KOPT-K1 (cell line): ENCODE data around the gene SYNPO.

Experiments used
- H3K27ac ChIP-seq: fragments of 200-600 bp; sonication (generic); 2 replicates; pipeline ENCODE4 v1.5.1; 2016; ENCODE audit warnings: antibody characterized with exemption, mild to moderate bottlenecking, low read depth, low read length; ENCODE audit not compliant: poor library complexity, severe bottlenecking
- H3K36me3 ChIP-seq: fragments of 200-600 bp; sonication (generic); 2 replicates; pipeline ENCODE4 v1.5.1; 2017; ENCODE audit warnings: antibody characterized with exemption, mild to moderate bottlenecking, low read length, moderate library complexity; ENCODE audit not compliant: insufficient read depth
- H3K9me3 ChIP-seq: fragments of 200-600 bp; sonication (generic); 2 replicates; pipeline ENCODE4 v1.5.1; 2017; ENCODE audit warnings: antibody characterized with exemption, low read length, mild to moderate bottlenecking; ENCODE audit not compliant: insufficient read depth, poor library complexity, severe bottlenecking

SYNPO gene

DNA sequence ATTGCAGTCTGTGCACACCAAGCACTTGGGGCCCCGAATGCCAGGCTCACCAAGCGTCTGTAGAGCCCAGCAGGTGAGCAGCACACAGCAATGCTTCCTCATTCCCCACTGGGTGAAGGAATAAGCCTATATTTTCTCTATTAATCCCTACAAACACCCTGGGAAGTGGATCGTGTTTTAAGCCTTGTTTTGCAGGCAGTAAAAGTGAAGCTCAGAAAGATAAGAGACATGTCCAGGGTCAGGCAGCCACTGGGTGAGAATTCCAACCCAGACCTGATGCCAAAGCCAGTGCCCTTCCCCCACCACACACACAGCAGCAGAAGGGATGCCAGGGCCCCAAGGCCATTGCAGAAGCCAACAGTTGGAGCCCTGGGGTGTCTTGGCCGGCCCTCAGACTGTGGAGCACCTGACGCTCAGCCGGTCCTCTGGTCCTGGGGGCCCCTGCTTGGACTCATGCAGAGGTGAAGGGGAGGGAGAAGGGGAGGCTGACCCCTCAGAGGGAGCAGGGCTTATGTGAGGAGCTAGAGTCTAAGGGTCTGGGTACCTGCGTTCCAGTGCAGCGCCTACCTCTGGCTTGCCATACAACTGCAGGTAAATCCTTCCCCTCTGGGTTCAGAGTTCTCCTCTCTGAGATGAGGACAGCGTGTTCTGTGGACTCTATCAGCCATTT is 26.3 kb upstream of the SYNPO start:
- Histone ChIP-seq H3K36me3 (no peaks in the 10 kb centered on the region), H3K9me3 (no peaks in the 10 kb centered on the region), H3K27ac (no peak overlapping the region)

DNA sequence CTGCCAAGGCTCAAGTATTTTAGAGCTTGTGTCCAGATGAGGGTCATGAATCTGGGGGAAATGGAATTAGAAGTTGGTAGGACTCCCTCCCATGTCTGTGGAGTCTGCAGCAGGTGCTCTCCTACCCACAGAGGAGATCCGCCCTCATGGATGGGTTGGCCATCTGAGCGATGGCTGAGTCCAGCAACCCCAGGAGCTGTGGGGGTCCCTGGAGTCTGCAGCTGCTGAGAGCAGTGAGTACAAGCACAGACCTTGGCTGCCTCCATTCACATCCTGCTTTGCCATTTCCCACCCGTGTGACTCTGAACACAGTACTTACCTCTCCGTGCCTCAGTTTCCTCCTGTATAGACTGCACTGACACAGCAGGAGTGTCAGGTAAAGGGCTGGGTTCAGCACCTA is 25.8 kb upstream of the SYNPO start:
- H3K27ac ChIP-seq: no peak overlapping the region
- no peaks in the 10 kb centered on the region for H3K36me3 ChIP-seq
- no peaks in the 10 kb centered on the region for H3K9me3 ChIP-seq

DNA sequence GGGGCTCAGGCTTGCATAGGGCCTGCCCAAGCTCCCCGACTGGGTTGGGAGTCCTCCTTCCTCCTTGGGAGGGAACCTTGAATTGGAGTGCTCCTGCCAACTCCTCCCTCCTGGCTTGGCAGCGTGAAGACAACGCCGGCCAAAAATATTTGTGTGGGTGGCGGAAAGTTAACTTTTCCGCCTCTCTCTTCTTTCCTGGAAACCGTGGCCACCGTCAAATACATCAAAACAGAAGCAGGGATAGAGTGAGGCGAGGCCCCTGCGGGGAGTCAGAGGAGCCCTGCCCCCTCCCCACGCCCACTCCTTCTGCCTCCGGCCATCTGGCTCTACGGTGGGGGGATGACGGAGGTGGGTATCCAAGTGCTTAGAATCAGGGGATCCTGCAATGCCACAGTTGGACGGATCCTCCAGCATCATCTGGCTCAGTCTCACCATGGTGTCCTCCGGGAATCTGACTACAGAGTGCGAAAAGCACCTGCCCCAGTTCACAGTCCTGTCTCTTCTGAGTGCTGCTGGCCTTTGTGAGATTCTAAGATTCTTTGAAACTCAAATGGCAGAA is 25.2 kb upstream of the SYNPO start:
- Histone ChIP-seq H3K36me3 (no peaks in the 10 kb centered on the region), H3K9me3 (no peaks in the 10 kb centered on the region), H3K27ac (no peak overlapping the region)

DNA sequence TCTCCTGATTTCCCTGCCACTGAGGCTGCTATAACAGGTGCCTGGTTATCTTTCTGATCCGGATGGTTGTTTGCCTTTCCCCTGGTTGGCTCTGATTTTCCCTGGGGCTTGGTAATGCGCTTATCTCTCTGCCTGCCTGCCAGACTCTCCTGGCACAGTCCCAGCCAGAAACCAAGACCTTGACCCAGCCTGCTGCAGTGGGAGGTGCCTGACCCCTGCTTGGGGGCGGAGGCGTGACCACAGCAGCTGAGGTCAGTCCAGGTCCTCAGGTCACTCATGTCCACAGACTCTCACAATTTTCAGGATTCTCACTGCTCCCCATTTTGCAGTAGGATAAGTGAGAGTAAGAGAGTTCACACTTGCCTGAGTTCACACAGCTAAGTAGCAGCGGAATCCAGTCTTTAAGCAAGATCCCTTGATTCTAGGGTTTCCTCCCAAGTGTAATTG is 24.4 kb upstream of the SYNPO start:
- Histone ChIP-seq H3K36me3 (no peaks in the 10 kb centered on the region), H3K9me3 (no peaks in the 10 kb centered on the region), H3K27ac (no peak overlapping the region)

DNA sequence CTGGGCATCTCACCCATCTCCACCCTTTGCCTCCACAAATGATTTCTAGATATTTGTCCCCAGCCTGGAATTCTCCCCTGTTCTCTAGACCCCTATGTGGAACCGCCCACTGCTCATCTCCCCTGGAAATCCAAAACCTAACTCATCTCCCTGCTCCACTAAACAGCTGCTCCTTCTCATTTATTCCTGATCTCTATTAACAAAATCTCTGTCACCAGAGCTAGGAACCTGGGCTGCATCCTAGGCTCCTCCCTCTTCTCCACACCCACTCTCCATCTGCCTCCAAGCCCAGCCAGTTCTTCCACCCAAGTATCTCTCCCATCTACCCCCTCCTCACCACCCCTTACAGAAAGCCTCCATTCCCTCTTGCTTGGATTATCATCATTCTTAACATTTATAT is 24.0 kb upstream of the SYNPO start:
- Histone ChIP-seq H3K36me3 (no peaks in the 10 kb centered on the region), H3K9me3 (no peaks in the 10 kb centered on the region), H3K27ac (no peak overlapping the region)

DNA sequence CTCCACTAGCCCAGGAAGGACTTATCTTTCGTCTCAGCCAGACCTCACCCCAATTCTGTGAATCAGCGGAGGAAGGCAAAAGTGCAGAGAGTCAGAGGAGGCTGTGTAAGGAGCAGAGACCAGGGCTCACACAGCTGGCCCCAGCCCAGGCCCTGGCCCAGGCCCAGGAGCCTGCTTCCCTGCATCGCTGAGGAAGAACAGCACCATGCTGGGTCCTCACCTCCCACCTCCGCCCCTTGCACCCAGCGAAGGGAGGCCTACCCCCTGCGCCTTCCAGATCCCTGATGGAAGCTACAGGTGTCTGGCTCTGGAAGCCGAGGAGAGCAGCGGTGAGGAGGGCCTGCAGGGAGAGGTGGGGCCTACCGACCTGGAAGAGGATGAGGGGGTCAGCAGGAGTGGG is 22.3 kb upstream of the SYNPO start:
- Histone ChIP-seq H3K9me3 (no peaks in the 10 kb centered on the region), H3K27ac (no peak overlapping the region), H3K36me3 (no peaks in the 10 kb centered on the region)

DNA sequence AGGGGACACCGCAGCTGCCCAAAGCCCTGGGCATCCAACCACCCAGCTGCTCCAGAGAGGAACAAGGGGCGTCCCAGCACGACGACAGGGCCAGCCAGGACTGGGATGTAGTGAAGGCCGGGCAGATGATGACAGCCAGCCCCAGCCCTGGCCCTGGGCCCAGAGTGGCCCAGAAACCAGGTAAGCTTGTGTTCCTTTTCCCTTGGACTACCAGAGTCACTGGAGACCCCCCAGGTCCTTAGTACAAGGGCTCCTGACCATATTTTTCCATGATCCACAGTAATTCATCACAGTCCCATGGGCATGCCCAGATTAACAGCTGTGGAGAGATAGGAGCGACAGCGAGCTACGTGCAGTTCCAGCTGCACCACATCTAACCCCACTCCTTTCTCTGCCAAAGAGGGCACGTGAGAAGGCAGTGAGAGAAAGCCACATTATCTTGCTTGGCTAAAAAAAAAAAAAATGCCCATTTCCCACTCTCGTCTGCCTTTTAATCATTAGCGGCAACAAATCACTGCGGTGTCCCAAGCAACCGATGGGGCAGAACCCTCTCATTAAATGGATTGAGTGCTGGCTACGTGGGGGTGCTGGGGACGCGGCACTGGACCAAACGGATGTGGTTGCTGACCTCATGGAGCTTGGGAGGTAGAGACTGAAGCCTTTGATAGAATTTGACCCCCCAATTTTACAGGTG is 21.7 kb upstream of the SYNPO start:
- no peaks in the 10 kb centered on the region for H3K9me3 ChIP-seq
- no peak overlapping the region for H3K27ac ChIP-seq
- H3K36me3 ChIP-seq: no peaks in the 10 kb centered on the region

DNA sequence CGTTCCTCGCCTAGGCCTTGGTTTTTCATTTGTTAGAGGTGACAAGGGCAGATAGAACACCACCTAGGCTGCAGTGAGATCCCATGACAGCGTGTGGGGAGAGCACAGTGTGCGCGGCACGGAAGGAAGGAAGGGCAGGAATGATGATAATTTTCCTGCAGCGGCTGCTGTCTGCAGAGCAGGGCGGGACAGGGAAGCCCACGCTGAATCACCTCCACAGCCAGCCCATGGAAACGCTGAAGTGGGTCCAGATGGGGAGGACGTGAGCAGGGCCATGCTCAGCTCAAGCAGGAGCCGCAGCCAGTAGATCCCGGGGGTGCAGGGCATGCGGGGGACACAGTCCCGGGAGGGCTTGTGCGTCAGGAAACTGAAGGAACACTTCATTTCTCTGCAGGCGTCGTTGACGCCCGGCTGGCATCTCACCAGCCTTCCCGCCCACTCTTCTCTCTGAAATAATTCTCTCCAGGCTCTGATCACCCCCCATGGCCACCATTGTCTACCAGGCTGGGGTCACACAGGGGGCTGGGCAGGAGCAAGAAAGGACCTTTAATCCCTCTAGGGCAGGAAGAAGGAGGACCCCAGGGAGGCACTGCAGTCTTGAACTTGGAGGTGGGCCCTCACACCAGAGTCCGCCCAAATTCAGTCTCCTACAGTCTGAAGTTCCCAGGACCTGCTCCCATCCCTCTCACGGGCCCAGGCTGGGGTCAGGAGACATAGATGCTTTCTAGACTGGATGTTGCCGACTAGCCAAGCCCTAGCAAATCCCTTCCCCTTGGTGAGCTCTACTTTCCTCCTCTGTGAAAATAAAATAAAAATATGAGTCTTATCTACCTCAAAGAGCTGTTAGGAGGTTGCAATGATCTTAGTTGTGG is 20.9 kb upstream of the SYNPO start:
- H3K36me3 ChIP-seq: no peaks in the 10 kb centered on the region
- no peak overlapping the region for H3K27ac ChIP-seq
- H3K9me3 ChIP-seq: no peaks in the 10 kb centered on the region

DNA sequence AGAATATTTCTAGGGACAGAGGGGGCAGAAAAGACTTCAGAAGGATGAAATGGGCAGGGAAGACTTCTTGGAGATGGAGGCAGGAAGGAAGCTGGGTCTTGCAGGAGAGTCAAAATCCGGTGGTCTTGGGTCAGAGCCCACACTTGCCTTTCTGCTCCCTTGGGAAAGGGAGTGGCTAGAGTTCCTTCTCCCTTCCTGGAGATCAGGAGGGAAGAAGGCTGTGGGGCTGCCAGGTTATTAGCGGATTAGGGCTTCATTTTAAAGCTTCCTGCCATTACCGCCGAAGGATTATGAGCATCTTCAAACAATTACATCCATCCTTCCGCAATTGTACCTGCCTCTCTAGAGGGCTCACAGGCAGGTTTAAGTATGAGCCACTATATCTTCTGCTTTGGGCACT is 19.2 kb upstream of the SYNPO start:
- Histone ChIP-seq H3K36me3 (no peaks in the 10 kb centered on the region), H3K9me3 (no peaks in the 10 kb centered on the region), H3K27ac (no peak overlapping the region)

DNA sequence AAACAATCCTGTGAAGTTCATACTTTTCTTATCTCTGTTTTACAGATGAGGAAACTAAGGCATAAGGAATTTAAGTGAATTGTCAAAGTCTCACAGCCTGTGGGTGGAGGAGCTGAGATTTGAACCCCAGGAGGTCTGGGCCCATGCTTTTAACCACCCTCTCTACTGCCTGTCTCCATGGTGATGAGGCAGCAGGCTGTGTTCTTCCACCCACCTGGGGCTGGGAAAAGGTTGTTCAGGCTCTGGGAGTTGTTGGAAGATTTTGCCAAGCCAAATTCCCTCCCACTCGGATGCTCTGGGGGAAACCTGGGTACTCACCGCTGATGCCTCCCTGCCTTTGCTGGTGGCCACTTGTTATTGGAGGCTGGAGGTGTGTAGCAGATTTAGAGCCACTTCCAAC is 18.3 kb upstream of the SYNPO start:
- H3K36me3 ChIP-seq: no peaks in the 10 kb centered on the region
- H3K9me3 ChIP-seq: no peaks in the 10 kb centered on the region
- H3K27ac ChIP-seq: no peak overlapping the region

DNA sequence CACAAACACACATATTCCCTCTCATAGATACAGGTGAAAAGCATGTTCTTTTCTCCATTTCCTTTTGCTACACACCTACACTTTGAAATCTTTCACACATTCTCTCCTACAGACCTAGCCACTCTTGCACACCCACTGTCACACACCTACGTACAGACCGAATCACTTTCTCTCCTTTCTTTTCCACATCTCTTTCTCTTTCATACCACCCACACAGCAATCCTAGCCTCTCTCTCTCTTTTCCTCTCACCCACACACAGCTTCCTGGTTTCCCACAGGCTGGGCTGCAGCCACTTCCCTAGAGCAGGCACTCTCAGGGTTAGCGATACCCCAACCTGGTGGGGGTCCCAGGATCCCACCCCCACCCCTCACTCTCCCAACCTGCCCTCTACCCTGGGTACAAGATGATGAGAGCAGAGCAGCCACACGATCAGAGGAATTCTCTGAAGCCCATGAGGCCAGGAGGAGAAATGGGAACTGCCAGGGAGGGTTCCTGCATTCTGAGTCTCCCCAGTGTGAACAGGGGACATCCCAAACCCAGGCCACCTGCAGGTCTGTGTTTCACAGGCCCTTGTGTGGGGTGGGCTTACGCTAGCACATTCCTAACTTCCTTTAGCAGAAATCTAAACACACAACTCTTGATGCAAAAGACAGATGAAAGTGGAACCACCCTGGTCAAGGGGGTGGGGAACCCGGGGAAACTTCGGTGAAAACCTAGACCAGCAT is 17.1 kb upstream of the SYNPO start:
- no peak overlapping the region for H3K27ac ChIP-seq
- H3K9me3 ChIP-seq: no peaks in the 10 kb centered on the region
- no peaks in the 10 kb centered on the region for H3K36me3 ChIP-seq

DNA sequence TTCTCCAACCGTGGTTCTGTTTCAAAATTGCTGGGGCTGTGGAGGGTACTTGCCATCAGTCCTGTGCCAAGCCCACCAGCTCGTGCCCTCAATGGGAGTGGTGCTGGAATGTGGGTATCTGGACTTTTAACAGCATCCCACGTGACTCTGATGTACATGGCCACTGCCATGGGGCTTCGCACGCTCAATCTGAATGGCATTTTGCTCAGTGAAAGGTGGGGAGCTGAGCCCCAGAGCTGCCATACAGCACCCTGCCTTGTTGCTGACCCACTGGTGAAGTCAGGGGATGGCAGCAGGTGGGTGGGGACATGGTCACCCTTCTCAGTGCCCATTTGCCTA is 16.6 kb upstream of the SYNPO start:
- Histone ChIP-seq H3K9me3 (no peaks in the 10 kb centered on the region), H3K27ac (no peak overlapping the region), H3K36me3 (no peaks in the 10 kb centered on the region)

DNA sequence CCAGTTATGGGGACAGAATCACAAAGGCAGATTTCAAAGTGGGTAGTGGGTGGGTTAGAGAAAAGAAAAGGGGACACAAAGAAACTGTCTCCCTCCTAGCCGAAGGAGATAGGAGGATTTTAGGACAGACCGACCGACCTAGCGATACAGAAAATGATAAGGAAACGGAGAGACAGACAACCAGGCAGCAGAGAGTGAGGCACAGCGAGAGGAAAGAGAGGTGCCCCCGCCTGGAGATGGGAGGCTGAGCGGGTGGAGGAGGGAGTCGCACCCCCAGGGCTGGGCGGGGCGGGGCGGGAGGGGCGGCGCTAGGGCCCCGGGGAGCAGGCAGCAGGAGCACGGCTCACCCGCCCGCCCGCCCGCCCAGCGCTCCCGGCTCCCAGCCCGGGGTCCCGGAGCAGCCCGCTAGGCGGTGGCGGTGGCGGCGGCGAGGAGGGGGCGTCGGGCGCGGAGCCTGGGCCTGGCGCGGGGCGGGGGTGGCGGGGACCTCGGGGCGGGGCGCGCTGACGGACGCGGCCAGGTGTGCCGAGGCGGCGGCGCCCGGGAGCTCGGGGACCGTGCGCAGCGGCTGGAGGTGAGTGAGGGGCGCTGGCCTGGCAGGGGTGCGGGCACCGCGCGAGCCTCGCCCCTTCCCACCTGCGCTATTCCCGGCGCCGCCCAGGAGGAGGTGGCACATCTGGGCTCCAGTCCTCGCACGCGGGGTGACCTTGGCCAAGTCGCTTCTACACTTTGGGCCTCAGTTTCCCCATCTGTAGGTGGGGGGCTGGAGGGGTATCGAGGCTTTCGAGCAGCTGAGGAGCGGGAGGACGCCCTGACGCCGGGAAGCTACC is 15.9 kb upstream of the SYNPO start:
- H3K36me3 ChIP-seq: no peaks in the 10 kb centered on the region
- no peaks in the 10 kb centered on the region for H3K9me3 ChIP-seq
- H3K27ac ChIP-seq: no peak overlapping the region

DNA sequence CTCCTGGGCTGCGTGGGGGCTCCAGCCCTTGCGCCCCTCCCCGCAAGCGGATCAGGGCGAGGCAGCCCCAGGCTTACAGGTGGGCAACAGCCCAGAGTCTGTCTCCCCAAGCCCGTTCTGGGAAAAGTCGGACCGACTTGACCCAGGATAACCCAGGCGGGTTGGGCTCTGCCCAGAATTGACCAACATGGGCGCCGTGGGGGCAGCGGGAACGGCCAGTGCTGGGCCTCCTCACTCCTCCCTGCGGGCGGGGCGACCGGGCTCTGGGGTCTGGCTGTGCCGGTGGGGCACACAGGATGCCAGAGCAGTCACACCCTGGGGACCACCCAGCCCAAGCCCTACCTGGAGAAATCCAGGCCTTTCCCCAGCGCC is 15.3 kb upstream of the SYNPO start:
- H3K9me3 ChIP-seq: no peaks in the 10 kb centered on the region
- no peaks in the 10 kb centered on the region for H3K36me3 ChIP-seq
- no peak overlapping the region for H3K27ac ChIP-seq
